ENCODE results near the gene ARF5. TPM values are rescaled to one million over a fixed set of nuclear protein-coding genes. Genes with fewer than 3 reads are reported as not detected.

The ARF5 gene
- total RNA-seq, 2 experiments from 2014 or later = 87.0 TPM

DNA sequence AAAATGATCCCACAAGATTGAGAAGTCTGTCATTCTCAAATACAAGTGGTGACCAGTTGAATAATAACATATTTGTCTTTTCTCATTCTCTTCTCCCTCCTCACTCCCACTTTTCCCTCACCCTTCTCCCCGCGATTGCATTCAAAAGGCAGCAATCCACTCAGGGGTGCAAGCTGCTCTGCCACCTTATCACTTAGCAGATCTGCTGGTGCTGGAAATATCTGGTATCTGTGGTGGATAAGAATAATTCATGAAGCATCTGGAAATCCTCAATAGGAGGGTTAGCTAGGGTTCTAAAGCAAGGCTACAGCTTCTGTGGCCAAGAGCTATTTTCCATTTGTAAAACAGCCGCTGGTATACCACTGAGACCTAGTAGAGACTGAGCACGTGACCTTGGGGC is 46.7 kb upstream of the ARF5 start:
- ChIA-PET POLR2A (no interaction called here), CTCF (no interaction called here)
- H3K4me3 ChIP-seq (ENCODE audit: low read length) = no peak overlapping the region
- TF ChIP-seq, protein P1, sequence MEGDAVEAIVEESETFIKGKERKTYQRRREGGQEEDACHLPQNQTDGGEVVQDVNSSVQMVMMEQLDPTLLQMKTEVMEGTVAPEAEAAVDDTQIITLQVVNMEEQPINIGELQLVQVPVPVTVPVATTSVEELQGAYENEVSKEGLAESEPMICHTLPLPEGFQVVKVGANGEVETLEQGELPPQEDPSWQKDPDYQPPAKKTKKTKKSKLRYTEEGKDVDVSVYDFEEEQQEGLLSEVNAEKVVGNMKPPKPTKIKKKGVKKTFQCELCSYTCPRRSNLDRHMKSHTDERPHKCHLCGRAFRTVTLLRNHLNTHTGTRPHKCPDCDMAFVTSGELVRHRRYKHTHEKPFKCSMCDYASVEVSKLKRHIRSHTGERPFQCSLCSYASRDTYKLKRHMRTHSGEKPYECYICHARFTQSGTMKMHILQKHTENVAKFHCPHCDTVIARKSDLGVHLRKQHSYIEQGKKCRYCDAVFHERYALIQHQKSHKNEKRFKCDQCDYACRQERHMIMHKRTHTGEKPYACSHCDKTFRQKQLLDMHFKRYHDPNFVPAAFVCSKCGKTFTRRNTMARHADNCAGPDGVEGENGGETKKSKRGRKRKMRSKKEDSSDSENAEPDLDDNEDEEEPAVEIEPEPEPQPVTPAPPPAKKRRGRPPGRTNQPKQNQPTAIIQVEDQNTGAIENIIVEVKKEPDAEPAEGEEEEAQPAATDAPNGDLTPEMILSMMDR (IDR thresholded peaks at IDR 0.05) = no peak
- Mint-ChIP-seq H3K36me3 (ENCODE audit: low read depth) (no peaks in the 10 kb centered on the region), H3K27me3 (peaks cover 57% of the 10 kb centered on the region), H3K4me3 (no peak overlapping the region), H3K27ac (no peak overlapping the region), H3K9me3 (peaks cover under 1% of the 10 kb centered on the region), H3K4me1 (ENCODE audit: low read depth) (peaks cover 5% of the 10 kb centered on the region)
- H3K9me3 ChIP-seq (ENCODE audit: control insufficient read depth in 1 of 2, insufficient read depth in 1 of 2, low read length in 2 of 2) = peaks cover 5 to 10% of the 10 kb centered on the region in 2 experiments
- intact Hi-C loops (cut with DNase I, micrococcal nuclease) = no loop called here
- no peaks in the 10 kb centered on the region for H3K4me1 ChIP-seq (ENCODE audit: insufficient read depth, low read length)
- peaks cover 4 to 10% of the 10 kb centered on the region in 2 experiments for H3K27me3 ChIP-seq (ENCODE audit: control insufficient read depth in 1 of 2, insufficient read depth in 2 of 2, low read length in 2 of 2)
- no peak for DNase-seq
- no peak for ATAC-seq (ENCODE audit: poor library complexity)
- no peak overlapping the region for H3K27ac ChIP-seq (ENCODE audit: low read depth in 1 of 2, low read length in 2 of 2)
- no peaks in the 10 kb centered on the region for H3K36me3 ChIP-seq (ENCODE audit: insufficient read depth, low read length)

DNA sequence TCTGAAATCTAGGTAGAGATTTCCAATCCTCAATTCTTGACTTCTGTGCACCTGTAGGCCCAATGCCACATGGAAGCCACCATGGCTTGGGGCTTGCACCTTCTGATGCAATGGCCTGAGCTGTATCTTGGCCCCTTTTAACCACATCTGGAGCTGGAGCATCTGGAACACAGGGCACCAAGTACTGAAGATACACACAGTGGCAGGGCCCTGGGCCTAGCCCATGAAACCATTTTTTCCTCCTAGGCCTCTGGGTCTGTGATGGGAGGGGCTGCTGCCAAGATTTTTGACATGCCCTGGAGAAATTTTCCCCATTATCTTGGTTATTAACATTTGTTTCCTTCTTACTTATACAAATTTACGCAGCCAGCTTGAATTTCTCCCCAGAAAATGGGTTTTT is 41.9 kb upstream of the ARF5 start:
- peaks cover 6 to 7% of the 10 kb centered on the region in 2 experiments for H3K9me3 ChIP-seq (ENCODE audit: control insufficient read depth in 1 of 2, insufficient read depth in 1 of 2, low read length in 2 of 2)
- ChIA-PET CTCF (no interaction called here), POLR2A (no interaction called here)
- Mint-ChIP-seq H3K27me3 (peaks cover 31% of the 10 kb centered on the region), H3K27ac (no peak overlapping the region), H3K9me3 (peaks cover 4% of the 10 kb centered on the region), H3K36me3 (ENCODE audit: low read depth) (no peaks in the 10 kb centered on the region), H3K4me1 (ENCODE audit: low read depth) (no peaks in the 10 kb centered on the region), H3K4me3 (no peak overlapping the region)
- no peak overlapping the region for H3K4me3 ChIP-seq (ENCODE audit: low read length)
- no peak for DNase-seq
- TF ChIP-seq, protein P1 (IDR thresholded peaks at IDR 0.05) = no peak
- no peak for ATAC-seq (ENCODE audit: poor library complexity)
- no peaks in the 10 kb centered on the region for H3K27me3 ChIP-seq (ENCODE audit: control insufficient read depth in 1 of 2, insufficient read depth in 2 of 2, low read length in 2 of 2)
- H3K27ac ChIP-seq (ENCODE audit: low read depth in 1 of 2, low read length in 2 of 2) = no peak overlapping the region
- no peaks in the 10 kb centered on the region for H3K36me3 ChIP-seq (ENCODE audit: insufficient read depth, low read length)
- intact Hi-C loops (cut with DNase I, micrococcal nuclease) = no loop called here
- H3K4me1 ChIP-seq (ENCODE audit: insufficient read depth, low read length) = no peaks in the 10 kb centered on the region

DNA sequence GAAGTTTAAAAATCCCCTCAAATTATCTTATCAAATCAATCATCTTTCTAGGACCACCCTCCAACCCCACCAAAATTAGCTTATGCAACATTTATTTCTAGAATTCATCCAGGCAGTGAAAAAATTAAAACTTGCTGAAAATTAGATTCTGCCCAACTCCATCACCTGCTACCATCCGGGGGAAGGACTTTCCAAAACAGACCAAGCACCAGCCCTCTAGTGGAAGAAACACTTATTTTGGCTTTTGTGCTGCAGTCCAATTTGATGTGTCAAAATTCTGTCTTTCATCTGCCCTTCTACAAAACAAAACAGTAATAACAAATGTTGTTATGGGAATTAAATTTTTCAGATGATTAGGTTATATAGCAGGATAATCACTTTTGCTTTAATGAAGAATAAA is 38.0 kb upstream of the ARF5 start:
- intact Hi-C loops (cut with DNase I, micrococcal nuclease) = no loop called here

More for the DNA sequence above, 38.0 kb upstream of the ARF5 start:
- H3K9me3 Mint-ChIP-seq = peaks cover 6% of the 10 kb centered on the region
- ChIA-PET POLR2A (no interaction called here), CTCF (no interaction called here)
- H3K4me1 ChIP-seq (ENCODE audit: insufficient read depth, low read length) = no peaks in the 10 kb centered on the region
- H3K27ac Mint-ChIP-seq = no peak overlapping the region
- no peaks in the 10 kb centered on the region for H3K36me3 Mint-ChIP-seq (ENCODE audit: low read depth)
- ATAC-seq (ENCODE audit: poor library complexity) = no peak
- no peaks in the 10 kb centered on the region for H3K27me3 ChIP-seq (ENCODE audit: control insufficient read depth in 1 of 2, insufficient read depth in 2 of 2, low read length in 2 of 2)
- H3K4me3 ChIP-seq (ENCODE audit: low read length) = no peak overlapping the region
- peaks cover 6 to 7% of the 10 kb centered on the region in 2 experiments for H3K9me3 ChIP-seq (ENCODE audit: control insufficient read depth in 1 of 2, insufficient read depth in 1 of 2, low read length in 2 of 2)
- H3K27ac ChIP-seq (ENCODE audit: low read depth in 1 of 2, low read length in 2 of 2) = no peak overlapping the region
- no peak overlapping the region for H3K4me3 Mint-ChIP-seq
- H3K27me3 Mint-ChIP-seq = peaks cover 16% of the 10 kb centered on the region
- no peaks in the 10 kb centered on the region for H3K4me1 Mint-ChIP-seq (ENCODE audit: low read depth)
- DNase-seq = no peak
- no peaks in the 10 kb centered on the region for H3K36me3 ChIP-seq (ENCODE audit: insufficient read depth, low read length)
- TF ChIP-seq, protein P1 (IDR thresholded peaks at IDR 0.05) = no peak

All from CD4-positive, alpha-beta T cell (primary cell).